ENCODE results near the gene PHF23. TPM values are rescaled to one million over a fixed set of nuclear protein-coding genes. Genes with fewer than 3 reads are reported as not detected.

Gene PHF23
- total RNA-seq, 6 experiments from 2014 or later = 57.0 to 75.0 (median 68.2) TPM

DNA sequence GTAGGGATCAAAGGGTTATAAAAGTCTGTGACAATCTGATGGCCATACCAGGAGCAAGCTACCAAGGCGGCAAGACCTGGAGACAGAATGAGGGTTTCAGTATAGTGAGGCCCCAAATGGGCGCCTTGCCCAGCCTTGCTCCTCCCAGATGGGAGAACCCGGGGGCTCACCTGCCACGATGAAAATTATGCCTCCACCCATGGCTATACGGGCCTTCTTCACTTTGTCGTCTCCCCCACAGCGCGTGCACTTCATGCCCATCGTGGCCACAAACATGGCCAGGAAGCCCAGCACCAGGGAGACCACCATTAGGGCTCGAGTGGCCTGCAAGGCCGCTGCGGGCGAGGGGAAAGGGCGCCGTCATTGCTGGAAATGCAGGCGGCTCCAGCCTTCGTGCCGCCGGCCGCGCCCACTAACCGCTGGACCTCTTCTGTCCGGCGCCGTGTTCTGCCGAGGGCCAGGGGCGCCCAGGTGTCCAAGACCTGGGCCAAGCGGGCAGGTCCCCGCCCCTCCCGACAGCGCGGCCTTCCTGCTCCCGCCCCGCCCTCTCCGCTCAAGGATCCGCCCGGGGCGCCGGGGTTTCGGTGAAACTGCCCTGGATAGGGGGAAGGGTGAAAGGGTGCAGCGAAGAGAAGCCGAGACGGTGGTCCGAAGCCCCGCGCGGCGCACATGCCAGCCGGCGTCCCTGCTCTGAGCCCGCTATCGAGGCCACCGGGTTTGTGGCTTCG is 21.6 kb upstream of the PHF23 start:
- Mint-ChIP-seq H3K27ac (no peak overlapping the region), H3K9me3 (no peaks in the 10 kb centered on the region), H3K36me3 (ENCODE audit: low read depth) (peaks cover 11% of the 10 kb centered on the region; the same call in 1 of the 2 replicates), H3K27me3 (ENCODE audit: insufficient read depth) (peaks cover 8% of the 10 kb centered on the region), H3K4me3 (peak overlapping the region; percentile 45), H3K4me1 (ENCODE audit: low read depth) (peaks cover 19% of the 10 kb centered on the region)
- DNase-seq = no peak
- TF ChIP-seq CTCF (IDR thresholded peaks at IDR 0.05) = no peak

- H3K36me3 Mint-ChIP-seq (ENCODE audit: low read depth) = peaks cover 11% of the 10 kb centered on the region; the same call in 1 of the 2 replicates
- no peak overlapping the region for H3K27ac Mint-ChIP-seq
- TF ChIP-seq CTCF (IDR thresholded peaks at IDR 0.05) = no peak
- no peaks in the 10 kb centered on the region for H3K9me3 Mint-ChIP-seq
- H3K27me3 Mint-ChIP-seq (ENCODE audit: insufficient read depth) = peaks cover 8% of the 10 kb centered on the region
- H3K4me3 Mint-ChIP-seq = no peak overlapping the region
- no peak for DNase-seq
- H3K4me1 Mint-ChIP-seq (ENCODE audit: low read depth) = peaks cover 19% of the 10 kb centered on the region
Observed at GRCh38 chr17:7260151-7260550, 20.9 kb upstream of the PHF23 start.

DNA sequence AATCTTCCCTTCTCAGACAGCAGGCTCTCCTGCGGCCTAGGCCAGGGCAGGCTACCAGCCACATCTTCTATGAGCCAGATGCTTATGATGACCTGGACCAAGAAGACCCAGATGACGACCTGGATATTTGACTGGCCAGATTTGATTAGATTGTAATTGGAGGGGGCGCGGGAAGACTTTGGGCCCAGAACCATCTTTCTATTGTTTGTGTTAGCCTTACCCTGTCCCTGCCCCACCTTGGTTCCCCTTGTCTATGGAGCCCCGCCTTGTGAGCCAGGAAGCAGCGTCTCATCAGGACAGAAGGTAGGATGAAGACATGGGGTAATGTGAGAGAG is 20.3 kb upstream of the PHF23 start:
- H3K9me3 Mint-ChIP-seq = no peaks in the 10 kb centered on the region
- no peak overlapping the region for H3K4me3 Mint-ChIP-seq
- H3K27me3 Mint-ChIP-seq (ENCODE audit: insufficient read depth) = peaks cover 8% of the 10 kb centered on the region
- H3K4me1 Mint-ChIP-seq (ENCODE audit: low read depth) = peaks cover 19% of the 10 kb centered on the region
- DNase-seq = no peak
- no peak for TF ChIP-seq CTCF (IDR thresholded peaks at IDR 0.05)
- peaks cover 16% of the 10 kb centered on the region for H3K36me3 Mint-ChIP-seq (ENCODE audit: low read depth)
- no peak overlapping the region for H3K27ac Mint-ChIP-seq

GRCh38 chr17:7258731-7259554 is 19.7 kb upstream of the PHF23 start:
- no peak for DNase-seq

More at GRCh38 chr17:7258731-7259554, 19.7 kb upstream of the PHF23 start:
- Mint-ChIP-seq H3K4me3 (no peak overlapping the region), H3K36me3 (ENCODE audit: low read depth) (peaks cover 17% of the 10 kb centered on the region), H3K27ac (no peak overlapping the region), H3K4me1 (ENCODE audit: low read depth) (peaks cover 14% of the 10 kb centered on the region), H3K27me3 (ENCODE audit: insufficient read depth) (peaks cover 5% of the 10 kb centered on the region), H3K9me3 (no peaks in the 10 kb centered on the region)
- TF ChIP-seq CTCF (IDR thresholded peaks at IDR 0.05) = no peak
